Endothelial cell of umbilical vein (primary cell): ENCODE measurements around the gene FOXO1.

Experiments
- EZH2 ChIP-seq: IDR thresholded peaks from 2 replicates; pipeline ENCODE4 v1.6.1; 2012; ENCODE audit warnings: borderline replicate concordance, low read depth, mild to moderate bottlenecking, moderate library complexity, low read length, inconsistent platforms; ENCODE audit not compliant: severe bottlenecking
- POLR2A ChIP-seq: IDR thresholded peaks from 2 replicates; pipeline ENCODE4 v1.6.1; 2012; ENCODE audit warnings: low read depth, mild to moderate bottlenecking, control low read depth, low read length
- POLR2AphosphoS5 ChIP-seq: IDR thresholded peaks from 2 replicates; pipeline ENCODE4 v1.6.1; 2012; ENCODE audit warnings: low read depth, mild to moderate bottlenecking, control low read depth, low read length, moderate library complexity; ENCODE audit not compliant: insufficient read depth
- TF ChIP-seq, protein P1 (sequence below), 2 donors: IDR thresholded peaks; 1 replicate in 1 of 2; 2 replicates in 1 of 2; pipeline ENCODE4 v1.5.1; 2011; ENCODE audit warnings: low read length in 2 of 2, mild to moderate bottlenecking in 2 of 2, moderate library complexity in 2 of 2, control low read depth in 1 of 2, inconsistent platforms in 1 of 2, low read depth in 1 of 2; ENCODE audit not compliant: insufficient read depth in 1 of 2; ENCODE audit errors: extremely low read depth in 1 of 2

DNA sequence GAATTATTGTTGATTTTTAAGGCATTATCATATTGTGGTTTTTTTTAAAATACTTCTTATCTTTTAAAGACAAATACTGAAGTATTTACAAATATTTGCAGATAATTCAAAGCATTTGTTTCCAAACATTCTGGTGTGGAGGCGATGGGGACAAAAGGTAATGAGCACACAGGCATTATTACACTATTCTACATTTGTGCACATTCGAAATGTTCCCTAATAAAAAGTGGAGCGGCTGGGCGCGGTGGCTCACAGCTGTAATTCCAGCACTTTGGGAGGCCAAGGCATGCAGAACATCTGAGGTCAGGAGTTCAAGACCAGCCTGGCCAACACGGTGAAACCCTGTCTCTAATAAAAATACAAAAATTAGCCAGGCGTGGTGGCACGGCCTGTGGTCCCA lies 133.4 kb downstream of the FOXO1 start:
- TF ChIP-seq, protein P1, sequence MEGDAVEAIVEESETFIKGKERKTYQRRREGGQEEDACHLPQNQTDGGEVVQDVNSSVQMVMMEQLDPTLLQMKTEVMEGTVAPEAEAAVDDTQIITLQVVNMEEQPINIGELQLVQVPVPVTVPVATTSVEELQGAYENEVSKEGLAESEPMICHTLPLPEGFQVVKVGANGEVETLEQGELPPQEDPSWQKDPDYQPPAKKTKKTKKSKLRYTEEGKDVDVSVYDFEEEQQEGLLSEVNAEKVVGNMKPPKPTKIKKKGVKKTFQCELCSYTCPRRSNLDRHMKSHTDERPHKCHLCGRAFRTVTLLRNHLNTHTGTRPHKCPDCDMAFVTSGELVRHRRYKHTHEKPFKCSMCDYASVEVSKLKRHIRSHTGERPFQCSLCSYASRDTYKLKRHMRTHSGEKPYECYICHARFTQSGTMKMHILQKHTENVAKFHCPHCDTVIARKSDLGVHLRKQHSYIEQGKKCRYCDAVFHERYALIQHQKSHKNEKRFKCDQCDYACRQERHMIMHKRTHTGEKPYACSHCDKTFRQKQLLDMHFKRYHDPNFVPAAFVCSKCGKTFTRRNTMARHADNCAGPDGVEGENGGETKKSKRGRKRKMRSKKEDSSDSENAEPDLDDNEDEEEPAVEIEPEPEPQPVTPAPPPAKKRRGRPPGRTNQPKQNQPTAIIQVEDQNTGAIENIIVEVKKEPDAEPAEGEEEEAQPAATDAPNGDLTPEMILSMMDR (IDR thresholded peaks at IDR 0.05; ENCODE audit: extremely low read depth in 1 of 2, insufficient read depth in 1 of 2, low read depth in 1 of 2, low read length in 2 of 2) = no peak
- TF ChIP-seq EZH2 (no peak), POLR2A (no peak), POLR2AphosphoS5 (no peak)
